ENCODE data around the gene CABP7.

The CABP7 gene

DNA sequence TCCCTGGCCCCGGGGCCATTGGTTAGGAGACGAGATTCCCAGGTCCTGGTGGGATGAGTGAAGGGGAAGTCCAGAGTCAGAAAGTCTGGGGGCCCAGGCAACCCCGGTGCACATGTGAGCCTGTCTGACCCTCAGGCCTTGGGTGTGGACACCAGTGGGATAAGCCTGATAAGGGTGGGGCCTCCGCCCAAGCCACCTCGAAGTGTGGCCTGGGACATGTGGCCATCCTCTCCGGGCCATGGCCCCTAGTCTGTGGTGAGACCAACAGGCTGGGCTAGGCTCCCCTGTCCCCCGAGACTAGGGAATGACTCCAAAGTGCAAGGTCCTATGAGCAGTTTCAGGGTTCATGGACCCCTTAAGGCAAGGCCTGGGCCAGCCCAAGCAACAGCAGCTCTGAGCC lies 6.3 kb downstream of the CABP7 start:
- no peak for DNase-seq

DNA sequence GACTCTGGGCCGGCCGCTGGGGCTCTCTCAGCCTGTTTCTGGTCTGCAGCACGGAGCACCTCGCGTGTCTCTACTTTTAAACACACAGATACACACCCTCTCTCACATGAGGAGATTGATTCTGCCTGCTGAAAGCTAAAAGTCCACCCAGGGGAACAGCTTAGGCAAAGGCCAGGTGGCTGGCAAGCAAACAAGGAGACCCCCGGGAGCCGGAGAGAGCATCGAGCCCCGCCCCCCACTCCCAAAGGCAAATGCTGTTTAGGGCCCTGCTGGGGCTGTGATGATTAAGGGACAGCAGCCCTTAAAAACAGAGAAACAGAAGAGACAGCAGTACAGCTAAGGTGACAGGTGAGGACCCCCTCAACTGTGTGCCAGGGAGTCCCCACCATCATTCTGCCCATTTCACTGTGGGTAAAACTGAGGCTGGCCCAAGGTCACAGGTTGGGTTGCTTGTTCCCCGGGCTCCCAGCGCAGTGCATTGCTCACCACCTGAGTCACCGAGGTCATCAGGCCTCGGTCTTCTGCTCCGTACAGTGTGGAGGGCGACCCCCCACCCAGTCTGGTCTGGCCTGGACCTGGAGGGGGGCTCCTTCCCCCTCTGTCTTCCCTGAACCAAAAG lies 6.8 kb downstream of the CABP7 start:
- DNase-seq, result no peak

DNA sequence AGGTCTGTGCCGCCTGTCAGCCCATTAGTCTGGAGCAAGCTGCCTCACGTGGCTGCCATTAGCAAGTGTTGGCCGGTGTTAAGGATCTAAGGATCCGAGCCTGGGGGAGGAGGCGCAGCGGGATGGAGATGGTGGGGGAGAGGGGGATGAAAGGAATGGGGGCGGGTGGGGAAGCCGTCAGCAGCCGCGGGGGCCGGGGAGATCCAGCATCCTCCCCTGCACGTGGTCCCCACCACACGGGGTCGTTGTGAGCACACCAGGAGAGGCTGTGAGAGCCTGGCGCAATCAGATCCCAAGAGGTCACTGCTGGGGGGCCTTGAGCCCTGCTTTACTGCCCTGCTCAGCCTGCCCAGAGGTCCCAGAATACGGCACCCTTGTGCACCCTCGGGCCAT lies 7.3 kb downstream of the CABP7 start:
- DNase-seq, result no peak

DNA sequence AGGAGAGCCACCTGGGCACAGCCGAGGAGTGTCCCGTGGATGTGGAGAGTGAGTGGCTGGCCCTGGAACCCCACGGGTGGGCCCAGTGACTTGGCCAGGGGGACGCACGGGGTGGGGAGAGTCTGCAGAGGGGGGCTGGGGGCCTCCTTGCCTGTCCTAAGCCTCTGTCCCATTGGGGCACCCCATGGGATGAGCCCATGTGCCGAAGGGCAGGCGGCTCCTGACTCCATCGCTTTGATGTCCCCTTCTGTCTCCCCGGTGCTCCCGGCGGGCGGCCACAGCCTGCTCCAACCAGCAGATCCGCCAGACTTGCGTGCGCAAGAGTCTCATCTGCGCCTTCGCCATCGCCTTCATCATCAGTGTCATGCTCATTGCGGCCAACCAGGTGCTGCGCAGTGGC lies 9.4 kb downstream of the CABP7 start:
- no peak for DNase-seq

DNA sequence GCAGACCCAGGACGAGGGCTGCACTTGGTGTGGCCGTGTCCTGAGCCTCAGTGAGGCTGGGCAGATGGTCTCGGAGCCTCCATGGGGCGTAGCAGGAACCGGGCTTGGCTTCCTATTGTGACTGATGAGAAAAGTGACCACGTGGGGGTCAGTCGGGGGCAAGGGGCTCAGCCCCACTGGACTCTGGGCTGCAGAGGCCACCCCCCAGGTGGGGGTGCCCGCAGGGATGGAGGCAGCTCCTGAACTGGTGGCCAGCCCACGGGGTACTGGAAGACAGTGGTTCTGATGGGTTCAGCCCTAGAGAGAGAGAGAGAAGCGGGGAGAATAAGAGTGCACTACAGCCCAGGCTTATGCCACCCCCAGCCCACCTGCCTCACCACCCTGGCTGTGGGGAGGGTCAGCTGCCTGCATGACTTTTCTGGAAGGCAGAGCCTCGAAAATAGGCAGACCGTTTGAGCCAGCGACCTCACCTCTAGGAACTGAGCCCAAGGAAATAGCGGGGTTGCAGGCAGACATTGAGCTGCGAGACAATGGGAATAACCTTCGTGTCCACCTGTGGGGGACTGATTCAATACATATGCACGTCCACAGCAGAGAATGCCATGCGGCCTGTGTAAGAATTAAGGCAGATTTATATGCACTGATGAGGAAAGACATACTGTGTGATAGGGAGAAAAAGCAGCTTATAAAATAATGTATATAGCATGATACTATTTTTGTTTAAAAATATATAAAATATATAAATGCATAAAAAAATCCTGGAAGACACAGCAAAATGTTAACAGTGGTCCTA lies 11.5 kb downstream of the CABP7 start:
- no peak for DNase-seq

DNA sequence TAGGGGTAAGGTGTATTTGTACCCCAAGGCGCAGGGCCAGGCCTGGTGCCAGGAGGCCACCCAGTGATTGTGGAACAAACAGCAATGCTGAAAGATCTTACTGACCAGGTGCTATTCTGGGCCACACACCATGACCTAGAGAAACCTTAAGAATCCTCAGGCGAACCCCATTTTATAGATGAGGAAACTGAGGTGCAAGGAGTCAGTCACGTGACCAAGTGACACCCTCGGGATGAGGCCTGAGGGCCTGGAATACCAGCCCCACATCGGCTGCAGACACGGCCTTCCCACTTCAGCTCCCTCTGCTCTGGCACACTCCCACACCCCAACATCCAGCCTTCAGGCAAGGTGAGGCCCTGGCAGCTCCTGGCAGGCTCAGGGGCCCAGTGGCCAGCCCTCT lies 13.1 kb downstream of the CABP7 start:
- DNase-seq, result no peak

DNA sequence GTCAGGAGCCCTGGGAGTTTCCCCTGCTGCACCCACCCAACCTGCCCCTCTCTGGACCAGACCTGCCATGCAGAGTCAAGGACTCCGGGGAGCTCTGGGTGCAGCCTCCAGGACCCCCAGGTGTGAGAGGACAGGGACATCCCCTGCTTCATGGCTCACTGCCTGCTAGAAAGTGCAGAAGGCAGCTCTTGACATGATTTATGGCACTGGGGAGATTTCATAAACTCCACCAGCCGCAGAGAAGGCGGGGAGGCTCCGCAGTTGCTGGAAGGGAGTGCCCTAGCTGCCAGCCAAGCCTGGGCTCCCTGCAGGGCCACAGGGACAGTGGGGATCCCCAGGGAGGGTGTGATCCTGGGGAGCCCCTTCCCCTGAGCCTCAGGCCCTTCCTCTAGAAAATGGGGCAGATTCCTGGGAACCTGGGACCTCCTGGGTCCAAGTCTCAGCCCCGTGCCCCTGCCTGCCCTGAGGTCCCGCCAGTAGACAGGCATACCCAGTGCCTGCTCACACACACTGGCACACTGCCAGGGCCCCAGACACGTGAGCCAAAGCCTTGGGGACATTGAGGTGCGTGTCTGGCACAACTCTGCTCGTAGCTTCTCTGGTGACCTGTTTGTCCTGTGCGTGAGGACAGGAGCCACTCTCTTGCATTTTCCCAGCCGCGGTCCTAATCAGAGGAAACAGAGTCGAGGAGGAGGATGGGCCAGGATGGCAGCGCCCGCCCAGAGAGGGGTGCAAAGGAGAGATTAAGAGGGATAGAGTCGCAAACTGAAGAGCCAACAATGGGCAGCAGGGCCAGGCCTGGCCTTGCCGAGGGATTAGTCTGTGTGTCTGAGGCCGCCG lies 13.8 kb downstream of the CABP7 start:
- no peak for DNase-seq

DNA sequence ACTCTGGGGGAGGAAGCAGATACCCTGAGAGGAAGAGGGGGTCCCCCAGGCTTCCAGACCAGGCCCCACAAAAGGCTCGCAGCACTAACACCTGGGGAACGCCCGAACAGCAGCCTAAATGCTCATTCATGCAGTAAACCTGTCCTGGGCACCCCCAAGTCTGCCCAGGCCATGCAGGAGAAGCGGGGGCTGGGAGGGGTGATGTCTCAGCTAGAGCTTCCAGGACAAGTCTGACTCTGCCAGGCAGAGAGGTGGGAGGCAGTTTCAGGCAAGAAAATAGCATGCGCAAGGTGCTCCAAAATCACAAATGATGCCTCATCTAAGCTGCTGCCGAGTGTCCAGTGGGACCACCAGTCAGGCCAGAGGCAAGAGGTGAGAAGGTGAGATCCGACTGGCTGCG lies 14.6 kb downstream of the CABP7 start:
- no peak for DNase-seq

DNA sequence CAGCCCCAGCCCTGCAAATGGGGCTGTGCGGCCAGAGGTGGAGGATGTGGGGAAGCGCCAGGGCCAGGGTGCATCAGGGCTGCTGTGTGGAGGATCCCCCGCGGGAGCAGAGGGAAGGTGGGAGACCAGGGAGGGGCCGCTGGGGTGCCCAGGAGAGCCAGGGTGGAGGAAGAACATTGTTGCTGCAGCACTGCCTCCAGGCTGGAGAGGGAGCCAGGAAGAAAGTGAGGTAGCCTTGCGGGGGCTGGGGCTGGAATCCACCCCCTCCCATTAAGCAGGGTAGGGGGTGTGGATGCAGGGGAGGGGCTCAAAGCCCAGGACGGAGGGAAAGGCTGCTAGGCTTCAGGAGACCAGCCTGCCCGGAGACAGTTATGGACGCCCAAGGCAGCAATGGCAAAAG lies 15.0 kb downstream of the CABP7 start:
- DNase-seq, result no peak

DNA sequence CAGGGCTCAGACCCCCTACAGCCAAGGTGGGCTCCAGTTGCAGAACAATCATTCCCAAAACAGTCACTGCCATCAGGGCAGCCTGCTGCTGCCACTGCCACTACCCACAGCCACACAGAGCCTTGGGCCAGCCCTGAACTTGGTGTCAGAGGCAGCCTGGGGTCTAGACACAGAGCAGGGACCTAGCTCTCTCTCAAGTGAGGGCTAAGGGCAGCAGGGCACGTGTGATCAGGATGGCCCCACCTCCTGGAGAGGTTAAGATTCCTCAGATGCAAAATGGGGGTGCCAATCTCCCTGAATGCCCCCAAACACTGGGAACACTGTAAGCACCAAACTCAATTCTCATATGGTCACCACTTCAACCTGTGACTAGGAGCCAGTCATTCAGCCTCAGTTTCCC lies 15.6 kb downstream of the CABP7 start:
- no peak for DNase-seq

DNA sequence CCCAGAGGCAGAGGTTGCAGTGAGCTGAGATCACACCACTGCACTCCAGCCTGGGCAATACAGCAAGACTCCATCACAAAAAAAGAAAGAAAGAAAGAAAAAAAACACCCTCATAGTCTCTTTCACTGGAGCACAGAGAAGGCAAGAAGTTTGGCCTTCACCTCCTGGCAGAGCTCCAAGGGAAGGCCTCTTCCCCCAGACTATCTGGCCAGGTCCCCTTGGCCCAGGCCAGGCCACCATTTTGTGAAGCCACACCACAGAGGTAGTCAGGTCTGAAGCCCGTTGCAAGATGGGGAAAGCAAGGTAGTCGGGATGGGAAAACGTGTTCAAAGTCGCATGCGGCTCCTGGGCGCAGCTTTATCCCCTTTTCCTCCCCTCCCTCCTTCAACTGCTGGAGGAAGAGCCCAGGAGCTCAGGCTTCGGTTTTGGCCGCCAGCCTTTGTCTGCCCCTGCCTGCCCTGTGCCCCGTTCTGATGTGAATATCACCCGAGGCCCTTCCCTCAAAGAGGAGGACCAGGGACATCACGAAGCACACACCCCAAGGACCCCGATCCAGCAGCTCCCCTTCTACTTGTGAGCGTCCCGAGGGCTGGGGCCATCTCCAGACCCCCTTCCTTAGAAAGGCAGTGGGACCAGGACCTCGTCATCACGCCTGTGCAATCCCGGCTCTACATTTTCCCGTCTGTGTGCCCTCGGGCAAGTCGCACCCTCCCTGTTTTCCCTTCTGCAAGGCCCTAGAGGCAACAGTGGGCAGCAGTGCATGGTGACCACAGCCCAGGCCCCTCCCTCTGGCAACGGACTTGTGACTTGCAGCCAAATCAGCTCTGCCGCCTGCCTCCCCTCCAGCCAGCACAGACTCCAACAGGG lies 17.7 kb downstream of the CABP7 start:
- DNase-seq, result no peak

DNA sequence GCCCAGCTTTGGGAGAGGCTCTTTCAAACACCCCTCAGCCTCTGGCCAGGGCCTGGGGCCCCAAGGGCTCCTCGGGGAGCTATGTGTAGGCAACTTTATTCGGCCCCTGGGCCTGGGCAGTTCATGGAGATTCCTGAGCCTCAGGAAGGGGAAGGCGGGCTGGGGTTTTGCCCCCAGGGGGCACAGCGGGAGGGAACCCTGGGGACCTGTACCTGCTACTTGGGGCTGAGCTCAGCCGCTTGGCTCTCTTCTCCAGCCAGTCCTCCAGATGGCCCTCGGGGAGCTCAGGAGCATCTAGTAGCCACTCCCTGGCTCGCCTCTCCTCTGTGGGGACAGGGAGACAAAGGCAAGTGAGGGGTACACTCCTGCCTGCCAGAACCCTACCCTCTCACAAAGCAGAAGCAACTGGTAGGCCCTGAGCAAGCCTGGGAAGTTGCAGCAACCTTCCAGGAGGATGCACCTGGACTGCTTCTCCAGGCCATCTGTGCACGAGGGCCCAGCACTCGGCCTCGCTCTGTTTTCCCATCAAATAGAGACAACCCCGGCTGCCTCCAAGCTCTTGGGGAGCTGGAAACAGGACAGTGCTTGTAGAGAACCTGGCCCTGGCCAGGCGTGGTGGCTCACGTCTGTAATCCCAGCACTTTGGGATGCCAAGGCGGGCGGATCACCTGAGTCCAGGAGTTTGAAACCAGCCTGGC lies 18.5 kb downstream of the CABP7 start:
- no peak for DNase-seq

DNA sequence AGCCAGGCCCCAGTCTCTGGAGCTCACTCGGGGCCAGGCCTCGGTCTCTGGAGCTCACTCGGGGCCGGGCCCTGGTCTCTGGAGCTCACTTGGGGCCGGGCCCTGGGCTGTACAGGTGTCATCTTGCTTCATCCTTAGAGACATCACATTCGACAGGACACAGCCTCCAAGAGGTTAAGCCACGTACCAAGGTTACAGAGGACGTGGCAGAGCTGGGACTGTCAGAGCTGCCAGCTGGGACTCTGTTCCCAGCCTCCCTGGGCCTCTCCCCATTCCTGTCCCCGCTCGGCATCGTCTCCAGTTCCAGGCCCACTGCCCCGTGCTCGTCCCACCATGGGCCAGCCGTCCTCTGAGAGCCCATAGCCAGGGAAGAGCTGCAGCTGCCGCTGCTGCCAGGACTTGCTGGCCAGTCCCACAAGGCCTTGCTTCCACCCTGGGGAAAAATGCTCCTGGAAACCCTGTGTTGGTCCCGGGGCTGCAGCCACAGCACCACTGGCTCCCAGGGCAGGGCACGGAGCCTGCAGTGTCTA lies 19.6 kb downstream of the CABP7 start:
- no peak for DNase-seq

DNA sequence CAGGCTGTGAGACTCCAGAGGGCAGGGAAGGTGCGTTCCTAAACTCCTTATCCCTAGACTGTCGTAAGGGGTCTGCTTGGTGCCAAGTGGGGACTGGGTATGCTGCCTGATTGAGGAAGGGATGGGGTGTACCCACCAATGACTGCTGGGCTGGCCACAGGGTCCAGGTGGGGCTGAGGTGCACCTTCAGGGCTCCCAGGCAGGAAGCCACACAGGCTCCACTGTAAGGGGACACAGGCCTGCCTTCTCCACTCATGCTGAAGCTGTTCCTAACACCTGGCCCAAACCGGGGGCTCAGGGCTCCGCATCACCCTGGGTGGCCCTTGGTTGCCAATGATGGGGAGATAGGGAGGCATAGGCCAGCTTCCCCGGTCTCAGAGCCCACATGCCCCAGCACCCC lies 20.4 kb downstream of the CABP7 start:
- DNase-seq, result no peak

DNA sequence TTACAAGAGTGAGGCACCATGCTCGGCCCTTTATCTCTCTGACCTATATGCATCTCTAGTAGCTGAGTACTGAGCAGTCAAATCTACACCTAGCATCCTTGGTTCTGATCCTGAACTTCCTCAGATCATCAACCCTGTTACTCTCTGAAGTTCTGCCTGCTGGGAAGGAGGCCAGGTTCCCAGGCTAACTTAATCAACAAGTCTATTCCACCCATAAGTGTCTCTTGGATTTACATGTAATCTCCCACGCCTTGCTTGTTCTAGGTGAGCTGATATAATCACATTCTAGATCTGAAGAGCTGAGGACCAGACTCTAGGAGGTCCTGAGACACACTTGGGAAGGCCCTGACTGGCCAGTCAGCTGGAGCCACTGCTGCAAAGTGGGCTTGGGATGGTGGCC lies 22.1 kb downstream of the CABP7 start:
- no peak for DNase-seq

DNA sequence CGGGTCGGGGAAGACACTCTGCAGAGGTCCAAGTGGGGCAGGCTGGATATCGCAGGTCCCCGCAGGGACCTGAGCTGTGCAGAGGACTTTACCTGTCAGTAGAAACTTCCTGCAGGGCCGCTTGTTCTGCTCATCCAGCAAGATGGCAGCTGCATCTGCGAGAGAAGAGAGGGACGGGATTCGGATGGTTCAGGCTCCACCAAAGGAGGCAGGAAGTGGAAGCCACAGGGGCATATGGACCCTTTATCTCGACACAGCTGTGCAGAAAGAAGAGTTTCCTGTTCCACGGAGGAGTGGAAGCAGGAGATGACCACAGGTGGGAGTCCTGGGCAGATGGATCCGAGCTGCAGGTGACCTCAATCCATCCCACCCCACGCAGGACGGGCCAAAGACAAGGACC lies 22.5 kb downstream of the CABP7 start:
- DNase-seq, result no peak

DNA sequence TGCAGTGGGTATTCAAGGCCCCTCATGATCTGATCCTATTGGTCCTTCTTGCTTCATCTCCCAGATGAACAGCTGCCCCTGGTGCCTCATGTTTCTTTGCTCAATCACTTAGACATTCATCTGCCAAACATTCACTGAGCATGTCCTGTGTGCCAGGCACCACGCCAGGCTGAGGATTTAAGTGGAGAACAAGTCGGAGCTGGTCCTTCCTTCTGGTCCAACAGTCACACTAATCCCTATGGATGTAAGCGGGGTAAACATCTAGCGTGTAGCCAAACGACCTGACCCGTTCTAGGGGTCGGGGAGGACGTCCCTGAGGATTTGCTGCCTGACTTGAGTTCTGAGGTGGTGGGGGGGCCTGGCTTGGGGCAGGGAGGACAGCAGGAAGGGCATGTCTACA lies 25.1 kb downstream of the CABP7 start:
- no peak for DNase-seq

DNA sequence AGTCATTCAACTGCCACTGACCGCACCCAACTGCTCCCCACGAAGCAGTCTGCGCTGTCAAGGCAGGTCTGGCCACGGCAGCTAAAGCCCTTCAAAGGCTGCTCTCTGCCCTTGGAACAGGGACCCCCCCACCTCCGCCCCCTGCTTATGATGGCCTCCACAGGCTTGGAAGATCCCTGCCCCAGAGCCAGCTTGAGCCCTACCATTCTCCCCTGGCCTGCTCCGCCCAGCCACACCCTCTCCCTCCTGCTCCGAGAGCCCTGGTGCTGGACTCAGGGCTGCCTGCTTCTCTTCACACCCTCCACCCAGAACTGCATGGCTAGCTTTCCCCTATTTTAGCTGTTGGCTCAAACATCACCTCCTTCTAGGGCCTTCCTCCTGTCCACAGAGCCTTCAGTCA lies 28.0 kb downstream of the CABP7 start:
- no peak for DNase-seq

DNA sequence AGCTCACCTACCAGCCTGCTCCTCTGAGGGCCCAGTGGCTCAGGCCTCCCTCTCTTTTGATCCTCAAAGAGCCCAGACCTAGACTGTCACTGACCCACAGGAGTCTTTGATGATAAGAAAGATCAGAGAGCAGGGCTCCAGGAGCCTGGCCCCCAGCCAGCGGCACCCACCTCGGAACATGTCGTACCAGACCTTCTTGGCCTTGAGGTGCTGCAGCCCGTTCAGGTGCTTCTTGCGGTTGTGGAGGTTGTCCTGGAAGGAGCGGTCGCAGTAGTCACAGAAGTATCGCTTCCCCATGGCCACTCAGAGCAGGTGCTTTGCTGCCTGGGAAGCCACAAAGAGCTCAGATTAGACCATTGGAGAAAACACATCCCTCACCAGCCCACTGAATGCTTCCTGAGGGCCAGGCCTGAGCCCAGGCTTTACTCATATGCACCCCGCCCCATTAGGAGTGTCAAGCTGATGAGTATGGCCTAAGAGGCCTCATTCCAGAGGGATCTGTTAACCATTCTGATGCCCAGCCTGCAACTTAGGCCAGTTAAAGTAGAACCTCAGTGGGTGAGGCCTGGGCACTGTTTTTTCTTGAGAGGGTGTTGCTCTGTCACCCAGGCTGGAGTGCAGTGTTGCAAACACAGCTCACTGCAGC lies 28.6 kb downstream of the CABP7 start:
- DNase-seq, result no peak

DNA sequence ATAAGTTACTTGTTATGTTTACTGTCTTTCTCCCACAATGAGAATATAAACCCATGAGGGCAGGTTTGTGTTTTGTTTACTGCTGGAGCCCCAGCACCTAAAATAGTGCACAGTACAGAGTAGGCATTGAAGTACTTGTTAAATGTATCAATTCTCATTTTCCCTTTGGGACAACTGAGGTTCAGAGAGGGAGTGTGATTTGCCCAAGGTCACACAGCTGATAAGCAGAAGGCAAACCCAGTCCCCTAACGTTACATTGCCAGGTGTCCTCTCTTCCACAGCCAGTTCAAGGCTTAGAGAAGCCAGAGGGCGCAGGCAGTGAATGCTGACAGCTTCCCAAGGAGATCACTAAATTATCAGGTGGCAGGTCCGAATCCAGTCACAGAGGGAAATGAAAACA lies 30.2 kb downstream of the CABP7 start:
- no peak for DNase-seq

Data from activated T-cell treated with anti-CD3 and anti-CD28 coated beads for 4 hours (primary cell).